H1 (cell line): ENCODE data around the gene CRYGA. TPM values are rescaled to one million over a fixed set of nuclear protein-coding genes. Genes with fewer than 3 reads are reported as not detected.

Experiments
- ATF2 ChIP-seq: IDR thresholded peaks from 2 replicates; pipeline ENCODE4 v1.6.1; 2012; ENCODE audit warnings: low read length, inconsistent platforms
- CBX8 ChIP-seq: fragments of 300-800, 300-1000 bp; sonication (generic); IDR thresholded peaks from 2 replicates; pipeline ENCODE4 v1.7.1; 2016; ENCODE audit warnings: low read depth, low read length, borderline replicate concordance
- FOSL1 ChIP-seq: IDR thresholded peaks from 2 replicates; pipeline ENCODE4 v1.6.1; 2011; ENCODE audit warnings: mild to moderate bottlenecking, low read depth, low read length, moderate library complexity; ENCODE audit not compliant: insufficient read depth
- SP1 ChIP-seq: IDR thresholded peaks from 2 replicates; pipeline ENCODE4 v1.6.1; 2011; ENCODE audit warnings: low read depth, low read length
- SP4 ChIP-seq: IDR thresholded peaks from 2 replicates; pipeline ENCODE4 v1.6.1; 2012; ENCODE audit warnings: low read length, inconsistent platforms
- ZNF274 ChIP-seq: IDR thresholded peaks from 2 replicates; pipeline ENCODE4 v1.7.0; 2012; ENCODE audit warnings: low read length, borderline replicate concordance; ENCODE audit errors: extremely low read depth
- polyA plus RNA-seq, 7 experiments: library from polyadenylated mRNA; depleted of rRNA in 3 of 7; stranded (reverse) in 5 of 7; unstranded in 2 of 7; fragments of >200 nt in 5 of 7; fragments of 200-250 nt in 2 of 7; gene quantifications; 1 replicate in 5 of 7; 2 replicates in 1 of 7; 4 replicates in 1 of 7; pipeline versions ENCODE4 v1.2.1 to v1.2.3, GENCODE V29; 2011 to 2013; ENCODE audit warnings: missing spikeins in 2 of 7, mixed read lengths in 2 of 7
- total RNA-seq: library from RNA; stranded (reverse); fragmentation: NEBNext Ultra II Directional; extraction: Animal tissue kit (Norgen Biotek cat#: 25700); gene quantifications from 2 replicates; pipeline ENCODE4 v1.2.1, GENCODE V29; 2021

The CRYGA gene
- total and polyA plus RNA-seq, 2 of the 8 experiments (the other 6 are each of a cell fraction or from before 2014, with no cell fraction given): not detected

GRCh38 chr2:208125251-208125650 is 38.1 kb downstream of the CRYGA start (continued):
- TF ChIP-seq ATF2: no peak
- TF ChIP-seq ZNF274: no peak
- no peak for TF ChIP-seq FOSL1
- TF ChIP-seq CBX8: no peak
- no peak for TF ChIP-seq SP1
- no peak for TF ChIP-seq SP4
